ENCODE data around the gene PAGE1.

PAGE1 gene

DNA sequence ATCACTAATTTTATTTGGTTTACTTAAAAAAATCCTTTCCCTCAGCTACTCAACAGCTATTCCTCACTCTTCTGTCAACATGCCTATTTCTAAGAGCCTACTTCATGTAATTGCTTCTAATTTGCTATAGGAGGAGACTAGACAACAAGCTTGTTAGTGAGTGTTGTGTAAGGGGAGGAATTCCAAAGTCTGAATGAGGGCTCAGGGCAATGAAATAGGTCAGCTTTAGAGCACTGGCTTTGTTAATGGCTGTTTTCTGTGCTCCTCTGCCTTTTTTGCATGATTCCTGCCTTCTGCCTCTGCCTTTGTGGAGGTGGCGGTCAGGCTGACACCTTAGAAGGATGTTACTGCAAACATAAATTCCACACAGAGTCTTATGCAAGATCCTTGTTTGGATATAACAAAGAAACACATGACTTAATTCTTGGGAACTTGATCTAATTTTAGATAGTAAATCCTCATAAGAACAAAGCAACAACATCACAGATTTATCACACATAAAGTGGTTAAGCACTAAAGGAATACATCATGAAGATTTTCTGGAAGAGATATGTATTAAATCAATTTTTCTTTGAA lies 15.0 kb upstream of the PAGE1 start:
- TF ChIP-seq, protein P1, sequence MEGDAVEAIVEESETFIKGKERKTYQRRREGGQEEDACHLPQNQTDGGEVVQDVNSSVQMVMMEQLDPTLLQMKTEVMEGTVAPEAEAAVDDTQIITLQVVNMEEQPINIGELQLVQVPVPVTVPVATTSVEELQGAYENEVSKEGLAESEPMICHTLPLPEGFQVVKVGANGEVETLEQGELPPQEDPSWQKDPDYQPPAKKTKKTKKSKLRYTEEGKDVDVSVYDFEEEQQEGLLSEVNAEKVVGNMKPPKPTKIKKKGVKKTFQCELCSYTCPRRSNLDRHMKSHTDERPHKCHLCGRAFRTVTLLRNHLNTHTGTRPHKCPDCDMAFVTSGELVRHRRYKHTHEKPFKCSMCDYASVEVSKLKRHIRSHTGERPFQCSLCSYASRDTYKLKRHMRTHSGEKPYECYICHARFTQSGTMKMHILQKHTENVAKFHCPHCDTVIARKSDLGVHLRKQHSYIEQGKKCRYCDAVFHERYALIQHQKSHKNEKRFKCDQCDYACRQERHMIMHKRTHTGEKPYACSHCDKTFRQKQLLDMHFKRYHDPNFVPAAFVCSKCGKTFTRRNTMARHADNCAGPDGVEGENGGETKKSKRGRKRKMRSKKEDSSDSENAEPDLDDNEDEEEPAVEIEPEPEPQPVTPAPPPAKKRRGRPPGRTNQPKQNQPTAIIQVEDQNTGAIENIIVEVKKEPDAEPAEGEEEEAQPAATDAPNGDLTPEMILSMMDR (IDR thresholded peaks at IDR 0.05; ENCODE audit: extremely low read depth, missing control alignments) = no peak
- DNase-seq (ENCODE audit: low spot score) = no peak

DNA sequence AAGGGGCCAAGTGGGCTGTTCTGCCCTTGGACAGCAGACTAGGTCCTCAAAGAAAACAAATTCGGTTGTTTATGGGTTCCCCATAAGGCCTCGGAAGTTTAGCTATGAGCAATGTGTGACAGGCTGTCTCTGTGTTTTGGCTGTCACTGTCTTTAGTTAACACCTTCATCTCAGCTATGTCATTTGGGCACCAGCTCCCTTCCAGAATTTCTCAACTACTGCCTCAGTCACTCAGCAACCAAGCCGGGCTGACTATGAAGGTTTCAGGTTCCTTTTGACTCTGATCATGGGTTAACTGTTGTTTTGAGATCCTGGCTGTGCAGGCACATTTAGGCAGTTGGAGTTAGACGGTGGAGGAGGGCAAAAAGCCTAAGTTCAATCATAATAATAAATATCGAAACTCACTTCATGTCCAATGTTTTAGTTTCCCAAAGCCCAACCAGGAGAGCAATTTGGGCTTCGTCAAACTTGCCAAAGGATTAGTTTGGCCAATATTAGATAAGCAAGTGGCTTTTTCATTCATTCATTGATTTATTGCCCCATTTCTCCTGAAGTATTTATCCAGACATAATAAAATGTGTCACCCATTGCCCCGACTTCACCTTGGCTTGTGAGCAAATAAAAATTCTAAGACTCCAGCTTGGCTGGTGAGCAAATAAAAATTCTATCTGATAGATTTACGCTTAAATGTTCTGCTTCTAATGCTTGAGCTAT lies 9.1 kb upstream of the PAGE1 start:
- no peak for DNase-seq (ENCODE audit: low spot score)
- TF ChIP-seq, protein P1 (IDR thresholded peaks at IDR 0.05; ENCODE audit: extremely low read depth, missing control alignments) = no peak

DNA sequence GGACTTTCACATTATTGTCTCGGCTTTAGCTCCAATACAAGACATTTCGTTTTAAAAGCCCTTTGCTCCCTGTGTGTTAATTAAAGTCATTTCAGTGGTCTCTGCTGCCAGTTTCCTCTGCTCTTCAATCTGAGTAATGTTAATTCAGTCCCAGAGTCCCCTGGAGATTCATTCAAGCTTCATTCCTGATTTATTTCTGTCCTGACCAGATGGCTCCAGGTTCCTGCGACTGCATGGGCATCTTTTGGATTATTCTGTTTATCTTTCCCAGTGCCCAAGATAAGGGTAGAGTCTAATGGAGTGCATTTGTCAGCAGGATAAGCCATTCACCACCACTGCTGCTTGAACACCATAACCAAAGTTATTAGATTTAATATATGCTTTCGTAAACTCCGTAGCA lies 6.1 kb upstream of the PAGE1 start:
- DNase-seq (ENCODE audit: low spot score) = no peak
- TF ChIP-seq, protein P1 (IDR thresholded peaks at IDR 0.05; ENCODE audit: extremely low read depth, missing control alignments) = no peak

DNA sequence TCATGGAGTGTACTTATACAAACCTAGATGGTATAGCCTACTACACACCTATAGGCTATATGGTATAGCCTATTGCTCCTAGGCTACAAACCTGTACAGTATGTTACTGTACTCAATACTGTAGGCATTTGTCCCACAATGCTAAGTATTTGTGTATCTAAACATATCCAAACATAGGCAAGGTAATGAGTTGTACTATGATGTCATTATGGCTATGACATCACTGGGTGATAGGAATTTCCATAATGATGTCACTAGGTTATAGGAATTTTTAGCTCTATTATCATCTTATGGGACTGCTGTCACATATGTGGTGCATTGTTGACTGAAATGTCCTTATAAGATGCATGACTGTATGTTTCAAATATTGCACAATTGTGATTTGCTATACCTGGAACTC lies 5.5 kb upstream of the PAGE1 start:
- TF ChIP-seq, protein P1 (IDR thresholded peaks at IDR 0.05; ENCODE audit: extremely low read depth, missing control alignments) = no peak
- no peak for DNase-seq (ENCODE audit: low spot score)

DNA sequence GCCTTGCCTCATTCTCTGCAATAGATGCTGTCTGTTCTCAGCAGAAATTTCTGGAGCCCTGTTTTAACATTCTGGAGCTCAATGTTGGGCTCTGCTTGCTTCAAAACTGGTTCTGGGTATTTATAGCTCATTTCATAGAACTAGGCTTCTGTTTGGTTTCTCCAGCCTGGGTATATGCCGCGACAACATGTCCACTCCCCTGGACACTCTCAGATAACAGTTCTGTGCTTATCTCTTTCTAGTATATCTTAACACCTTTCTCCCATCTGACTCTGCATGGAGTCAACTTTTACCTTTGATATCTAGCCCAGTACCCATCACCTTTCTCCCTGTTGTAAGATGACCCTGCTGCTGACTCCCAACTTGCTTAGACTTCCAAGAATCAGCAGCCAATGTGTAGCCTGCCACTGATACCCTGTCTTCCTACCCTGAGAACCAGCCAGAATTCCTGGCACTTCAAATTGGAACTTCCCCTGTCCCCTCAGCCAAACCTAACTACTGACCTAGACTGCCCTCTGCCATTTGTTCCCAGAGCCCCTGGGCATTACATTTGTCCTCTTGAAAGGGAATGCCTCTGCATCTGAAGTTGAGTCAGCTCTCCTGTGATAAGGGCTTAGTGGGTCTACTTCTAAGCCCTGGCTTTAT lies 20.6 kb downstream of the PAGE1 start:
- TF ChIP-seq, protein P1 (IDR thresholded peaks at IDR 0.05; ENCODE audit: extremely low read depth, missing control alignments) = no peak
- DNase-seq (ENCODE audit: low spot score) = no peak

DNA sequence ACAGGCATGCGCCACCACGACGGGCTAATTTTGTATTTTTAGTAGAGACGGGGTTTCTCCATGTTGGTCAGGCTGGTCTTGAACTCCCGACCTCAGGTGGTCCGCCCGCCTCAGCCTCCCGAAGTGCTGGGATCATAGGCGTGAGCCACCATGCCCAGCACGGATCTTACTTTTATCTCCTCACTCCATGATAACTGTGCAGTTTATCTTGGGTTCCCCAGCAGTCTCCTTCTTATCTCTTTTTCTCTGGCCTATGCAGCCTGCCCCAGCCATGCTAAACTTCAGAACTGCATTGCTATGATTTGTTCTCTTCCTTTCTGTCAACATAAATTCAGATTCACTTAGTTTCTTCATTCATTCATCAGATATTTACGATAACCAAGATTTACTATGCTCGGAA lies 22.4 kb downstream of the PAGE1 start:
- DNase-seq (ENCODE audit: low spot score) = no peak
- TF ChIP-seq, protein P1 (IDR thresholded peaks at IDR 0.05; ENCODE audit: extremely low read depth, missing control alignments) = no peak

DNA sequence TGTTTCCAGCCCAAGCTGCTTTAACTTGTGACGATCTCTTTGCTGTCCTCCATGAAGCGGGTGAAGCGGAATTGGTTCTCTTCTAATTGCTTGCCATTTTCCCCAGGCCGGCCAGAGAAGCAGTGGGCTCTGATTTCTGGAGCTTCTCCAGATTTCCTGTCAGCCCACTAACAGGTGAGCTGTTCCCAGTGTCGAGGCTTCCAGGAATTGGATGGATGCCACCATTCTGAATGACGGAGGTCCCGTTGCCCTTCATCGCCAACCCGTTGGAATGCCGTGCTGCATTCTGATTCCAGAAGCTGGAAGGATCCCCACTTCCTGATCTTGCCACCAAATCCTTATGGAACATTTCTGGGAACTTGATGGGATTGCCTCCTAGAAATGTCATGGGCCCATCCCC lies 31.0 kb downstream of the PAGE1 start:
- TF ChIP-seq, protein P1 (IDR thresholded peaks at IDR 0.05; ENCODE audit: extremely low read depth, missing control alignments) = no peak
- no peak for DNase-seq (ENCODE audit: low spot score)

Data from GM20000 (cell line).